Chondrocyte (in vitro differentiated cells): ENCODE data around the gene SERPINB13. TPM values are rescaled to one million over a fixed set of nuclear protein-coding genes. Genes with fewer than 3 reads are reported as not detected.

ENCODE experiments used
- DNase-seq: peaks from one replicate; pipeline ENCODE4 v3.0.0; 2021; ENCODE audit warnings: mixed read lengths, low spot score
- H3K27ac Mint-ChIP-seq: one replicate; pipeline ENCODE4 v1.8.0; 2021; ENCODE audit warnings: mild to moderate bottlenecking, moderate library complexity, mixed read lengths; ENCODE audit not compliant: unreplicated experiment
- H3K27me3 Mint-ChIP-seq: 2 replicates; pipeline ENCODE4 v1.8.0; 2021; ENCODE audit warnings: low read depth, mixed read lengths
- H3K36me3 Mint-ChIP-seq: 2 replicates; pipeline ENCODE4 v1.8.0; 2021; ENCODE audit warnings: low read depth, mixed read lengths
- H3K4me1 Mint-ChIP-seq: 2 replicates; pipeline ENCODE4 v1.8.0; 2021; ENCODE audit warnings: low read depth, mild to moderate bottlenecking, mixed read lengths
- H3K4me3 Mint-ChIP-seq: one replicate; pipeline ENCODE4 v1.8.0; 2021; ENCODE audit warnings: mild to moderate bottlenecking, moderate library complexity, mixed read lengths; ENCODE audit not compliant: unreplicated experiment
- H3K9me3 Mint-ChIP-seq: 2 replicates; pipeline ENCODE4 v1.8.0; 2021; ENCODE audit warnings: low read depth, mixed read lengths
- CTCF ChIP-seq: fragments of 200-600 bp; sonication (generic); IDR thresholded peaks from 2 replicates; pipeline ENCODE4 v1.5.0; 2021; ENCODE audit warnings: antibody characterized with exemption, mild to moderate bottlenecking, moderate library complexity
- total RNA-seq: library from RNA; stranded (reverse); gene quantifications from 3 replicates; pipeline ENCODE4 v1.2.1, GENCODE V29; 2021

The SERPINB13 gene
- total RNA-seq, 1 donor from 2014 or later, result not detected

GRCh38 chr18:63646936-63647335 lies 59.8 kb downstream of the SERPINB13 start:
- no peaks in the 10 kb centered on the region for H3K4me1 Mint-ChIP-seq
- H3K27ac Mint-ChIP-seq, result no peak overlapping the region
- peaks cover 10% of the 10 kb centered on the region for H3K27me3 Mint-ChIP-seq
- TF ChIP-seq CTCF, result no peak
- H3K36me3 Mint-ChIP-seq, result no peaks in the 10 kb centered on the region
- H3K9me3 Mint-ChIP-seq, result no peaks in the 10 kb centered on the region
- no peak overlapping the region for H3K4me3 Mint-ChIP-seq
- no peak for DNase-seq

GRCh38 chr18:63648241-63648640 lies 61.1 kb downstream of the SERPINB13 start:
- Mint-ChIP-seq H3K27me3 (peaks cover 13% of the 10 kb centered on the region), H3K4me1 (no peaks in the 10 kb centered on the region), H3K27ac (no peak overlapping the region), H3K4me3 (no peak overlapping the region), H3K9me3 (no peaks in the 10 kb centered on the region), H3K36me3 (no peaks in the 10 kb centered on the region)
- TF ChIP-seq CTCF, result no peak
- DNase-seq, result no peak

Other genes with a start within 250 kb of the SERPINB13 start
- 64.2 to 73.9 TPM (median 69.8 TPM) in 3 replicates for gene KDSR, start 220.1 kb upstream of the SERPINB13 start, total RNA-seq
- gene VPS4B, start 164.9 kb upstream of the SERPINB13 start, total RNA-seq, result 54.9 to 64.8 TPM (median 55.1 TPM) in 3 replicates
- gene SERPINB5, start 110.4 kb upstream of the SERPINB13 start, total RNA-seq, result 0.24 TPM in 1 of 3 replicates, not detected in the others
- not detected in 3 replicates for gene SERPINB12, start 45.0 kb upstream of the SERPINB13 start, total RNA-seq
- not detected in 3 replicates for gene SERPINB4, start 56.9 kb downstream of the SERPINB13 start, total RNA-seq
- gene SERPINB3, start 74.5 kb downstream of the SERPINB13 start, total RNA-seq, result not detected in 3 replicates
- not detected in 3 replicates for gene SERPINB11, start 115.6 kb downstream of the SERPINB13 start, total RNA-seq
- not detected in 3 replicates for gene SERPINB7, start 188.1 kb downstream of the SERPINB13 start, total RNA-seq